GM21515 (cell line): ENCODE results near the gene KSR1.
"Not testable (repeated sequence)": the region's sequence is repeated elsewhere in the genome, so short reads cannot be mapped to it uniquely, and the experiment has no call there.

Experiments used
- ATAC-seq: cut with Tn5 transposase; IDR thresholded peaks from one replicate; pipeline ENCODE4 v1.9.1; 2021; ENCODE audit not compliant: unreplicated experiment

Gene KSR1

DNA sequence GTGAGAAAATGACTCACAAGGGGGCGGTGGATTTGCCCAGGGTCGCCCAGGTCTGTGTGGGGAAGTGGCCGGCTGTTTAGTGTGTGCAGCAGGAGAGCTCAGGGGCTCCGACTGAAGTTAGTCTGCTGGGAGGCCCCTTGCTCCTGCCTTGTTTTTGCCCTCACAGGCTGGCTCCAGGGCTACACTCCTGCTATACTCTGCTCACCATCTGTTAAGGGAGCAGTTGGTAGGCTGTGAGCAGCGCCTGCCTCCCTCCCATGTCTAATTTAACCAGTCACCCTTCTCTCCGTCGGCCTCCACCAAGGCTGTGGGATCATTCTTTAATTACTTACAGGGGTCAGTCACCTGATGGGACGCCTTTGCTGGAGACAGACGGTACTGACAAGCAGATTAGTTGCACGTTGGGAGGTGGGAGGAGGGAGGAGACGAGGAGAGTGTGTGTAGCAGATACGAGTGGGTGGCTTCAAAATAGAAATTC, 35.5 kb downstream of the KSR1 start:
- ATAC-seq, result no peak

DNA sequence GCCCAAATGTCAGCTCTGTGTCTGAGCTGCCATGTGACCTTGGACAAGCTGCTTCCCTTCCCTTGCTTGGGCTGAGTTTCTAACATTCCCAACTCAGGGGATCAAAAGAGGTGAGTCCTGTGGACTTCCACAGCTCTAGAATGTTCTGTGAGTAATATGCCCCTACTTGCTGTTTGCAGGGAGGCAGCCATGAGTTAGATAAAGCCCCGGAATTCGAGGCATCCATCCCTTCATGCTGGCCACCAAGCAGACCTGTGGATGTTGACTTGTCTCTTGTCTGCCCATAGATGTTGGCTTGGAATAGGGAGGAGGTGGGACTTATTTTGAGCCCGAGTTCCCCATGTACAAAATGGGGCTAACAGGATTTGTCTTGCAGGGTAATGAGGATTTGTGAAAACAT, 36.2 kb downstream of the KSR1 start:
- ATAC-seq, result no peak

DNA sequence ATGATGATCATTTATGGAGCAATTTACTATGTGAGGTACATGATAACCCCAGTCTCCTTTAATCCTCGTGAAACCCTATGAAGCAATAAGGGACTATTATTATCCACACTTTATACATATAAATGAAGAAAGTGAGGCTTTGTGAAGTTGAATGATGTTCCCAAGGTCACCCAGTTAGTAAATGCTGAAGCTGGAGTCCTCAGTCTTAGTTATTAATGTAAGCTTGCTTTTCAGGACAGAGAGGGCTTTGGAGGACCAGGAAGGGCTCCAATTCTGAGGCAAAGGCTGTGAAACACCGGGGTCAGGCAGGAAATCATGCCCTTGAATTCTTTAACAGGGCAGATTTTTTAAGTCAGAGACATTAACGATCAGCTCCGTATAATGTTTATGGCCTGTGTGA, 36.8 kb downstream of the KSR1 start:
- no peak for ATAC-seq

- ATAC-seq, result no peak
These were observed 38.2 kb downstream of the KSR1 start for GRCh38 chr17:27494192-27495091.

GRCh38 chr17:27495460-27495859, 39.2 kb downstream of the KSR1 start:
- ATAC-seq, result no peak

GRCh38 chr17:27496005-27496404, 39.8 kb downstream of the KSR1 start:
- no peak for ATAC-seq

DNA sequence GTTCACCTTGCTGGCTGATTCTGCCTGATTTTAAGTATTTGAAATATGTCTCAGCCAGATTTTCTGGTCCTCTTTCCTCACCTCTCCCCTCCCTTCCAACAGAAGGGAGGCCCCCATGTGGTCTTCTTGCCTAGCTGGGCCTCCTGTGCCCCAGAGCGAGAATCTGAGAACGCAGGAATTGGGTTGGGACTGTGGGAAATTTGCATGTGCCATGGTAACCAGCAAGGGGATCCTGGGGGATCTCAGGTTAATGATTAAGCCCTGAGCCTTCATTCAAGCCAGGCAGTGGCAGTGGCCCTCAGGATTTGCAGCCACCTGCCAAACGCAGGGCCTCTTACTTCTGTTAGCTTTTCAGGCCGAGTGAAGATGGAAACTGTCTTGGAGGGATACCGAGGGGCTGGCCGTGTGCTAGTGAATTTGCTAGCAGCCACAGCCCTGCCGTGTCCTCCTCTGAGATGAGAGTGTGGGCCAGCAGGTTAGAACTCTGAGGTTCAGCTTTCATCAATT, 40.2 kb downstream of the KSR1 start:
- no peak for ATAC-seq

DNA sequence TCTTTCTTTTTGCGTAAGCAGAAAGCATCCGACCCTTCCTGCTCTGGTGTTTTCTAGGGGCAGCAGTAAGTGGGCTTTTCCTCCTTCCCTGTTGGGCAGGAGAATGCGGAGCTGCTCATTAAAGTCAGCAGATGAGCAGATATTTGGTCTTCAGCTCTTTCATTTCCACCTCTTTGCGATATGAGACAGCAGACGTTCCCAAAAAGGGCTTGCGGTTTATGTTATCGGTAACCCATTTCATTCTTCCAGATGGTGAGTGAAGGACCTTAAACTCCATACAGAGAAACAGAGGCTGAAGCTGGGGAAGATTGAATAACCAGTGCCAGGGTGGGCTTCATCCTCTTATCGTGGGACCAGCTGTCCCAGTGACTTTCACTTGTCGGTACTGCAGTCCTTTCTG, 40.7 kb downstream of the KSR1 start:
- ATAC-seq, result no peak

- no peak for ATAC-seq
These were observed 41.4 kb downstream of the KSR1 start for GRCh38 chr17:27497696-27498095.

DNA sequence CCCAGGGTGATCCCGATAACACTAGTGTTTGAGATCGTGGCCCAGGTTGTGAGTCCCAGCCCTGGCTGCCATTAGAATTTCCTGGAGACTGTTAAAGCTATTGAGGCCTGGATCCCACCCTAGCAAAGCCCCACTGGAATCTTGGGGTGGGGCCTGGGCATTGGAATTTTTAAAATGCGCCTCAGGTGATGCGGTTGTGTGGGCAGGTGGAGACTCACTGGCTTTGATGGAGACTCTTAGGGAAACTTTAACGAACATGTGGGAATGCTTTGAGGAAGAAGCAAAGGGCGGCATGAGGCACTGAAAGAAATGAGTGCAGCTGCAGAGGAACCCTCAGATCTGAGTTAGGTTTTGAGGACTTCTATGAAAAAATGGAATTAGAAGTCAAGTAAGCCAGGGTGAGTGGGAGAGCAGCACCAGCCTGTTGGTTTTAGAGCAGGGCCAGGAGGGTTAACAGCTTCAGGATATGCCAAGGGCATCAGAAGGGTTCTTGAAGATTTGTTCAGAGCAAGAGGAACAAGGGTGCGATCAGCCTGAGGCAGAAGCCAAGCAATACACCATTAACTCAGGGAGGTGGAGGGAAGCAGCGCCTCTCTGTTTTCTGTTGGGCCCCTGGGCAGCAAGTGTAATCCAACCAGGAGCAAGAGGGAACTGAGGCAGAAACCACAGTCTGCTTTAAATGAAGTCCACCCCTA, 42.5 kb downstream of the KSR1 start:
- ATAC-seq, result no peak

- ATAC-seq, result no peak
These were observed 43.4 kb downstream of the KSR1 start for GRCh38 chr17:27499451-27500265.

DNA sequence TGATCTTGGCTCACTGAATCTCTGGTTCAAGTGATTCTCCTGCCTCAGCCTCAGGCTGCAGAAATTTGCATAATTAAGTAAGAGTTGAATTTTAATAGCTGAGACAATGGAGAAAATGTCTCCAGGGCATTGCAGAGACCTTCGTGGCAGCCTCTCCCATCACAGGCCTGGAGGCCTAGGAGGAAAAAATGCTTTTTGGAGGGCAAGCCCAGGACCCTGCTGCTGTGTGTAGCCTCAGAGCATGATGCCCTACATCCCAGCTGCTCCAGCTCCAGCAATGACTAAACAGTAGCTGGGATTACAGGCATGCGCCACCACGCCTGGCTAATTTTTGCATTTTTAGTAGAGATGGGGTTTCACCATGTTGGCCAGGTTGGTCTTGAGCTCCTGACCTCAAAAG, 45.1 kb downstream of the KSR1 start:
- ATAC-seq, result not testable (repeated sequence)

DNA sequence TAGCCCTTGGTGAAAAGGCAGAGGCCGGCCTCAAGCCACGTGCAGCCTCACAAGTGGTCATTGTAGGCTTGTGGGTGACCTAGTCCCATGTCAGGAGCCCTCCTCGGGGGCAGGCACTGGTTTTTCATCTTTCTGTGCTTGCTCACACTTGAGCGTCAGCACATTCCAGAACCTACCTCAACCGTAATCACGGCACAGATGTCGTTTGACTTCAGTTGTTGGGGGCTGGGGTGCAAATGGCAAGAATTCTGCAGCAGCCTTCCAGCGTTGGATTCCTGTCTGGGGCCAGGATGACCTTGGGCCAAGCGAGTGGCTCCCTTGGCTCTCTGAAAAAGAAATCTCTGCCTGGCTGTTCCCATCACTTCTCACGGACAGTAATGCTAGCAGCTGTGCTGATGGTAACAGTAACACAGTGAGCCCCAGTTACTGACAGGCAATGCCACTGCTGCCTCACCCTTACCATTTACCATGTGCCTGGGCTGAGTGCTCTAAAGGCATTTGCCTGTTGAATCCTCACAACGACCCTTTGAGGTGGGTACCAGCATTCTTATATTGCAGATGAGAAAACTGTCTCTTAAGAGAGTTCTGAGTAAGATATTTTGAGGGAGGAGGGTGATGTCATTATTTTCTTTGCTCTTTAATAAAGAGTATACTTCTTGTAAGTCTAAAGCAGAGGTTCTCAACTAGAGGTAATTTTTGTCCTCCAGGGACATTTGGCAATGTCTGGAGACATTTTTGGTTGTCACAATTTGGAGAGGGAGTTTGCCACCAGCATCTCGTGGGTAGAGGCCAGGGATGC, 46.5 kb downstream of the KSR1 start:
- no peak for ATAC-seq

GRCh38 chr17:27503611-27504010, 47.4 kb downstream of the KSR1 start:
- ATAC-seq, result no peak

GRCh38 chr17:27504188-27504995, 48.1 kb downstream of the KSR1 start:
- no peak for ATAC-seq

DNA sequence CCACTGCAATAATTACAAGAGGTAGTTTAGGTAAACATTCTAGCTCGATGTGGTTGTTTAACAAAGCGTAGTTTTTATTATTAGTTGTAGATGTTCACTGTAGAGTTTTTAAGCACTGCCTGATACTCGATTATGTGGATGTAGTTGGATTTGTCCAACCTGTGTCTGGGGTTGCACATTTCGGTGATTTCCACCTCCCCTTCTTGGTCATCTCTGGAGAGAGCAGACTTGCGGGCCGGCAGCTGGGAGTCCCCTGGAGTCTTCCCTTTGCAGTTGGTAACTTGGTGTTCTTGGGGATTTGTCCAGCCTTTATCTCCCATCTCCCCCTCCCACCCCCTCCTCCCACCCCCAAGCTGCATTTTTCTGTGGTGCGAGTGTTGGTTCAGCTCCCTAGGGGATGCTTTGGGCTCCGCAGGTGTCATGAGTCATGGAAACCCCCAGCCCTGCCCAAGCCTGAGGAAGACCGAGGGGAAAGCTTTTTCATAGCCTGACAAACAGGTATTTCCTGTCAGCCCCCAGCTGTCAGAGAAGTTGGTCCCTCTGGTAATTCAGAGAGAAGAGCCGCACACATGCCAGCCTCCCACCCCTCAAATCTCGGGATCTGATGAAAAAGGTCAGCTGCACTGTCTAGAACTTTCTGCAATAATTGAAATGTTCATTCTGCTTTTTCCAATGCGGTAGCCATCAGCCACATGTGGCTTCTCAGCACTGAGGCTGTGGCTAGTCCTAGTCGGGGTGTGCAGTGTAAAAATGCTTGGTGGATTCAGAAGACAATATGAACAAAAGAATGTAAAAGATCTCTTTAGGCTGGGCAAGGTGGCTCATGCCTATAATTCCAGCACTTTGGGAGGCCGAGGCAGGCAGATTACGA, 50.3 kb downstream of the KSR1 start:
- ATAC-seq, result peak; percentile 52

DNA sequence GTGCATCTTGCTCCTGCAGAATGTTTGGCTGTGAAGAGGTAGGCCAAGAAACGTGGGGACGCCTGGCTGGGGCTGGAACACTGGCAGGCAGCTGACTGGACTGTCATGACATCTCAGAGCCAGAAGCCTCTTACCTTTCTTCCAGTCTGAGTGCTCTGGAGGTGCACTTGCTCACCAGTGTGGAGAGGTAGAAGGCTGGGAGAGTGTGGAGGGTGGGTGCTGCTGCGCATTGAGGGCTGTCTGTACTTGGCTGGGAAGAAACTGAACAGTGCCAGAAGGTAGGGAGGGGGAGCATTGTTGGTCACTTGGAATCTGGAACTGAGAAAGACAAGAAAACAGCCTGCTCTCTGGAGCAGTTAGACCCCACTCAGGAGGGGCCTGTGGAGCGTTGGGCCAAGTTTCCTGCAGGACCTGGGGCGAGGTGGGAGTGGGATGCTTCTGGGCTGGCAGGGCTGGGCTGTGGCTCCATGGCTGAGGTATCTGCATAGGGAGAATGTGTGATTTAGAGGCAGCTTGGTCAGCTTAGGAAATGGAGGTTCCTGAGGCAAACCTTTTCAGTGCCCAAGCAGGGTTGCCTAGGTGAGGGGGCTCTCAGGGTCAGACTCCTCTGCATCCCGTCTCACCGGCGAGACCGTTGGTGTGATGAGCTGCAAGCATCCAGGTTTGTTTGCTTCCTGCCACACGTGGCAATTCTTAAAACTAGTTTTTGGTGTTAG, 55.1 kb downstream of the KSR1 start:
- ATAC-seq, result no peak

DNA sequence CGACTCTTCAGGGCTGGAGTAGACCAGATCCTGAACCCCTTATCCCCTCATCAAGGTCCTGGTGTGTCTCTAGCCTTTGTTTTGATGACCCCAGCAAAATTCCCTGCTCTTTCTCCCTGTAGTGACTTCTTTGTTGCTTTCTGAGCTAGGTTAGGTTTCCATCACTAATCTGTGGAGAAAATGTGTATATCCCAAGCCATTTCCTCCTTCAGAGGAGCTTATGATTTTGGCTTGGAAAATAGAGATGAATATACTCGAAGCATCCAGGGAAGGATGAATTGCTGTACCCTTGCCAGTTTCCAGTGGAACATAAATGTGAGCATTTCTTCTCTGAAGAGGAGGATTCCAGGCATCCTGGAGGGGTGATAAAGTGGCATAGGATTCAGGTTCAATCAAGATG, 55.8 kb downstream of the KSR1 start:
- ATAC-seq, result no peak
